GM12878 (cell line): ENCODE results near the gene GPR152. TPM values are rescaled to one million over a fixed set of nuclear protein-coding genes. Genes with fewer than 3 reads are reported as not detected.

Source experiments
- CEBPB ChIP-seq, 2 experiments: fragments of 150-350 bp in 1 of 2; IDR thresholded peaks; 2 replicates each; pipeline ENCODE4 v1.6.1; 2012 to 2014; ENCODE audit warnings: low read depth in 2 of 2, low read length in 2 of 2, borderline replicate concordance in 1 of 2, inconsistent platforms in 1 of 2
- DPF2 ChIP-seq: fragments of 450-650 bp; IDR thresholded peaks from 2 replicates; pipeline ENCODE4 v1.6.1; 2017; ENCODE audit warnings: mild to moderate bottlenecking
- ETV6 ChIP-seq, 2 experiments: fragments of 450-650 bp in 1 of 2; IDR thresholded peaks in 1 of 2; conservative IDR thresholded peaks in 1 of 2; 2 replicates each; pipeline ENCODE4 v1.6.1; 2014; ENCODE audit warnings: antibody characterized with exemption in 1 of 2, borderline replicate concordance in 1 of 2, low read depth in 1 of 2, mild to moderate bottlenecking in 1 of 2, moderate library complexity in 1 of 2
- HDAC6 ChIP-seq: fragments of 200-600 bp; sonication (generic); IDR thresholded peaks from one replicate; pipeline ENCODE4 v1.8.0; 2017; ENCODE audit warnings: antibody characterized with exemption; ENCODE audit not compliant: unreplicated experiment
- HDGF ChIP-seq: fragments of 450-650 bp; IDR thresholded peaks from 2 replicates; pipeline ENCODE4 v1.6.1; 2016; ENCODE audit warnings: antibody characterized with exemption
- KAT2A ChIP-seq: conservative IDR thresholded peaks from 2 replicates; pipeline ENCODE4 v1.6.1; 2011; ENCODE audit warnings: low read depth, low read length; ENCODE audit not compliant: control insufficient read depth
- MEF2B ChIP-seq: fragments of 450-650 bp; IDR thresholded peaks from 2 replicates; pipeline ENCODE4 v1.6.1; 2018; ENCODE audit warnings: mild to moderate bottlenecking, moderate library complexity; ENCODE audit not compliant: partially characterized antibody, poor library complexity, severe bottlenecking
- MLLT1 ChIP-seq: fragments of 450-650 bp; IDR thresholded peaks from 2 replicates; pipeline ENCODE4 v1.6.1; 2016; ENCODE audit warnings: mild to moderate bottlenecking
- MTA3 ChIP-seq: IDR thresholded peaks from 2 replicates; pipeline ENCODE4 v1.6.1; 2012; ENCODE audit warnings: low read length, inconsistent platforms, borderline replicate concordance
- MYB ChIP-seq: fragments of 150-350 bp; IDR thresholded peaks from 2 replicates; pipeline ENCODE4 v1.6.1; 2014; ENCODE audit warnings: mild to moderate bottlenecking, low read depth, low read length, borderline replicate concordance
- NFYA ChIP-seq: IDR thresholded peaks from 2 replicates; pipeline ENCODE4 v1.6.1; 2011; ENCODE audit warnings: low read depth, mild to moderate bottlenecking, low read length, improper control_type of control experiment, borderline replicate concordance
- NR2C1 ChIP-seq: fragments of 450-650 bp; IDR thresholded peaks from 2 replicates; pipeline ENCODE4 v1.6.1; 2017; ENCODE audit warnings: antibody characterized with exemption, mild to moderate bottlenecking, moderate library complexity
- NRF1 ChIP-seq: conservative IDR thresholded peaks from 2 replicates; pipeline ENCODE4 v1.6.1; 2011; ENCODE audit warnings: mild to moderate bottlenecking, low read depth, low read length, improper control_type of control experiment
- POU2F2 ChIP-seq: IDR thresholded peaks from 3 replicates; pipeline ENCODE4 v1.6.1; 2011; ENCODE audit warnings: low read depth, mild to moderate bottlenecking, low read length, borderline replicate concordance
- RAD21 ChIP-seq: IDR thresholded peaks from 2 replicates; pipeline ENCODE4 v1.6.1; 2011; ENCODE audit warnings: mild to moderate bottlenecking, low read depth, low read length, moderate library complexity; ENCODE audit not compliant: insufficient read depth
- RFX5 ChIP-seq: IDR thresholded peaks from 2 replicates; pipeline ENCODE4 v1.6.1; 2011; ENCODE audit warnings: low read depth, low read length, improper control_type of control experiment
- SMC3 ChIP-seq: IDR thresholded peaks from 2 replicates; pipeline ENCODE4 v1.6.1; 2011; ENCODE audit warnings: low read length, improper control_type of control experiment, borderline replicate concordance
- STAT1 ChIP-seq: fragments of 450-650 bp; conservative IDR thresholded peaks from 2 replicates; pipeline ENCODE4 v1.6.1; 2014; ENCODE audit warnings: antibody characterized with exemption, mild to moderate bottlenecking
- STAT3 ChIP-seq: IDR thresholded peaks from 2 replicates; pipeline ENCODE4 v1.6.1; 2011; ENCODE audit warnings: low read depth, low read length, improper control_type of control experiment
- TARDBP ChIP-seq: IDR thresholded peaks from 2 replicates; pipeline ENCODE4 v1.6.1; 2016; ENCODE audit warnings: borderline replicate concordance
- ZBTB11 ChIP-seq: fragments of 450-650 bp; formaldehyde crosslinking; IDR thresholded peaks from 2 replicates; pipeline ENCODE4 v1.5.0; 2022; ENCODE audit warnings: mild to moderate bottlenecking, missing genetic modification characterization
- ZBTB40 ChIP-seq: fragments of 450-650 bp; IDR thresholded peaks from 2 replicates; pipeline ENCODE4 v1.6.1; 2016; ENCODE audit warnings: mild to moderate bottlenecking, moderate library complexity, borderline replicate concordance
- polyA plus RNA-seq, 11 experiments: library from polyadenylated mRNA; depleted of rRNA in 4 of 11; unstranded in 6 of 11; stranded (reverse) in 5 of 11; fragments of >200 nt; fragmentation: Nextera tagmentation in 4 of 11; fragmentation: Illumina TruSeq in 1 of 11; extraction: Ambion mirVana in 4 of 11; extraction: Trizol in 1 of 11; gene quantifications; 1 replicate in 1 of 11; 2 replicates in 10 of 11; pipeline versions ENCODE4 v1.2.1 to v1.2.3, GENCODE V29; 2011 to 2016; ENCODE audit warnings: inconsistent platforms in 2 of 11, missing spikeins in 2 of 11, low read depth in 1 of 11
- total RNA-seq, 4 experiments: library from RNA; depleted of rRNA in 3 of 4; stranded (reverse); fragments of >200 nt in 3 of 4; fragmentation: Illumina TruSeq in 1 of 4; extraction: Trizol in 1 of 4; gene quantifications; 2 replicates each; pipeline versions ENCODE4 v1.2.1 to v1.2.3, GENCODE V29; 2013 to 2021

The GPR152 gene
- total and polyA plus RNA-seq, 10 of the 15 experiments (the other 5 are each of a cell fraction or from before 2014, with no cell fraction given): not detected

GRCh38 chr11:67404515-67405195 is 47.9 kb downstream of the GPR152 start (continued):
- no peak for TF ChIP-seq ZBTB11 (CRISPR knock-in tag)
- no peak for TF ChIP-seq NRF1
- TF ChIP-seq MYB: no peak
- no peak for TF ChIP-seq SMC3
- TF ChIP-seq DPF2: peak; percentile 57; the same call in 1 of the 2 replicates
- TF ChIP-seq MEF2B: no peak
- TF ChIP-seq NR2C1: peak; percentile 61; the same call in 1 of the 2 replicates
- TF ChIP-seq CEBPB (IDR thresholded peaks at IDR 0.05; ENCODE audit: borderline replicate concordance in 1 of 2, low read depth in 2 of 2, low read length in 2 of 2): no peak
- no peak for TF ChIP-seq RAD21
- no peak for TF ChIP-seq POU2F2
- no peak for TF ChIP-seq MLLT1
- no peak for TF ChIP-seq MTA3
- TF ChIP-seq HDAC6: no peak
- 0 out of 2 replicates have a peak, but pooled peaks have one; percentile 52 for TF ChIP-seq HDGF
- no peak for TF ChIP-seq STAT1
- no peak for TF ChIP-seq TARDBP
- no peak for TF ChIP-seq STAT3
- no peak for TF ChIP-seq KAT2A
- no peak for TF ChIP-seq ETV6 (conservative IDR thresholded peaks at IDR 0.05 in 1 of 2, IDR thresholded peaks at IDR 0.05 in 1 of 2; ENCODE audit: borderline replicate concordance in 1 of 2, low read depth in 1 of 2)
- no peak for TF ChIP-seq ZBTB40
- TF ChIP-seq NFYA: no peak
- TF ChIP-seq RFX5: no peak
